Activated B cell treated with CpG ODN at 0.5 μM for 24 hours (primary cell): Measurements from ENCODE around the gene CMTR1. TPM values are rescaled to one million over a fixed set of nuclear protein-coding genes. Genes with fewer than 3 reads are reported as not detected.

Experiments
- ATAC-seq: fragments of 200-7000 bp; cut with Tn5 transposase; one replicate; pipeline ENCODE4 v1.10.0; 2021; ENCODE audit warnings: low read depth, mild to moderate bottlenecking, moderate library complexity
- CTCF ChIA-PET: fragments of 350-600 bp; sonication (Branson Sonifier 250); formaldehyde crosslinking; loops from one replicate; lab custom pipeline; 2021; ENCODE audit warnings: antibody characterized with exemption; lab: Charles Lee
- POLR2A ChIA-PET: fragments of 350-600 bp; sonication (Branson Sonifier 250); formaldehyde crosslinking; loops from one replicate; lab custom pipeline; 2021; ENCODE audit warnings: antibody characterized with exemption; lab: Charles Lee
- DNase-seq: peaks from one replicate; pipeline ENCODE4 v3.0.0; 2022
- H3K27ac Mint-ChIP-seq: one replicate; pipeline ENCODE4 v1.8.0; 2020; ENCODE audit warnings: mixed read lengths
- H3K27me3 Mint-ChIP-seq: one replicate; pipeline ENCODE4 v1.8.0; 2021; ENCODE audit warnings: mixed read lengths
- H3K36me3 Mint-ChIP-seq: one replicate; pipeline ENCODE4 v1.8.0; 2021; ENCODE audit warnings: low read depth, mixed read lengths
- H3K4me1 Mint-ChIP-seq: one replicate; pipeline ENCODE4 v1.8.0; 2021; ENCODE audit warnings: mixed read lengths
- H3K4me3 Mint-ChIP-seq: one replicate; pipeline ENCODE4 v1.8.0; 2020; ENCODE audit warnings: mild to moderate bottlenecking, mixed read lengths
- H3K9me3 Mint-ChIP-seq: one replicate; pipeline ENCODE4 v1.8.0; 2020; ENCODE audit warnings: mixed read lengths
- intact Hi-C: fragments of 100-400 bp; cut with micrococcal nuclease; formaldehyde crosslinking; loops from one replicate; pipeline ENCODE4 v1.15.1; 2024
- total RNA-seq: library from RNA; stranded (reverse); gene quantifications from 2 replicates; pipeline ENCODE4 v1.2.3, GENCODE V29; 2022
- TF ChIP-seq, protein P1 (sequence below): fragments of 200-600 bp; IDR thresholded peaks from one replicate; pipeline ENCODE4 v1.8.0; 2022; ENCODE audit warnings: antibody characterized with exemption, mild to moderate bottlenecking

The CMTR1 gene
- total RNA-seq, 1 donor from 2014 or later: 65.7 TPM

DNA sequence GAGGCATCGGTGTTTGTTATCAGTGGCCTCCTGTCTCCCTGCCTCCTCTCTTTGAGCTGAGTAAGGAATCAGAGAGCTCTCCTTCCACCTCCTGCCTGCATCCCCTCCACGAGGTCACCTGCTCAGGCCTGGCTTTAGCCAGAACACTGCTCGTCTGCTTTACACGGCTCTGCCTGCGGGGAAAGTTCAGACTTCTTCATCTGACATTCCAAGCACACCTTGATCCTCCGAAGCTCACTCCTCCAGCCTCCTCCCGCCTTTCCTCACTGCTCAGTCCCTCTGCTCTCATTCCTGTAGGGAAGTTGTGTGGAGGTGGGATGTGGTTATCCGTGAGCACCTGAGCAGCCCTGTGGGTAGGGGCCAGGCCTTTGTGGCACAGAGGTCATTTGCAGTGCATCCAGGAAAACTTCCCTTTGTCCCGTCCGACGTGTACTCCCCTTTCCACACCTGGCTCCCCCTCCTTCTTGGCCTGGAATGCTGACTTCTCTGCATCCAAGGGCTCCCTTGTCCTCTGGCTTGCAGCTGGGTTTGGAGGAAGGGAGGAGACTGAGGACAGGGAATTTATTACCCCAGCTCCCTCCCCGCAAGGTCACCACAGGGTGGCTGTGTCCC lies 79.5 kb downstream of the CMTR1 start:
- CTCF ChIA-PET: no interaction called here
- TF ChIP-seq, protein P1, sequence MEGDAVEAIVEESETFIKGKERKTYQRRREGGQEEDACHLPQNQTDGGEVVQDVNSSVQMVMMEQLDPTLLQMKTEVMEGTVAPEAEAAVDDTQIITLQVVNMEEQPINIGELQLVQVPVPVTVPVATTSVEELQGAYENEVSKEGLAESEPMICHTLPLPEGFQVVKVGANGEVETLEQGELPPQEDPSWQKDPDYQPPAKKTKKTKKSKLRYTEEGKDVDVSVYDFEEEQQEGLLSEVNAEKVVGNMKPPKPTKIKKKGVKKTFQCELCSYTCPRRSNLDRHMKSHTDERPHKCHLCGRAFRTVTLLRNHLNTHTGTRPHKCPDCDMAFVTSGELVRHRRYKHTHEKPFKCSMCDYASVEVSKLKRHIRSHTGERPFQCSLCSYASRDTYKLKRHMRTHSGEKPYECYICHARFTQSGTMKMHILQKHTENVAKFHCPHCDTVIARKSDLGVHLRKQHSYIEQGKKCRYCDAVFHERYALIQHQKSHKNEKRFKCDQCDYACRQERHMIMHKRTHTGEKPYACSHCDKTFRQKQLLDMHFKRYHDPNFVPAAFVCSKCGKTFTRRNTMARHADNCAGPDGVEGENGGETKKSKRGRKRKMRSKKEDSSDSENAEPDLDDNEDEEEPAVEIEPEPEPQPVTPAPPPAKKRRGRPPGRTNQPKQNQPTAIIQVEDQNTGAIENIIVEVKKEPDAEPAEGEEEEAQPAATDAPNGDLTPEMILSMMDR: no peak
- H3K27ac Mint-ChIP-seq: no peak overlapping the region

DNA sequence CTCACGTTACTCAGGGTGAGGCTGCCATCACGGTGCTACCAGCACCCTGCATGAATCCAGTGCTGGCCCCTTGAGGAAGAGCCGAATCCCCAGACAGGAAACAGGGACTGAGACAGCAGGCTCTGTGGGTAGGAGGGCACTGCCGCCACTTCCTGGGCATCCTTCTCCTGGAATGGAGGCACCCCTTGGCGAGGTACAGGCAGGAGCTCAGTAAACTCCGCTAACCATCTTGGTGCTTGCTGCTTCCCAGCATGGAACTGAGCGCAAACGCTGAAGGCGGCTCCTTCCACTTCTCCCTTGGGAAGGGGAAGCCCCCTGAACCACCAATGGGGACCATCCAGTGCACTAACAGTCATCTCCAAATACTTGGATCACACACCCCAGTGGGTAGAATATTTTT lies 80.1 kb downstream of the CMTR1 start:
- no peaks in the 10 kb centered on the region for H3K36me3 Mint-ChIP-seq
- H3K9me3 Mint-ChIP-seq: no peaks in the 10 kb centered on the region
- no peak for DNase-seq
- ChIA-PET CTCF (no interaction called here), POLR2A (no interaction called here)
- intact Hi-C loops: no loop called here
- H3K27me3 Mint-ChIP-seq: no peaks in the 10 kb centered on the region
- H3K4me3 Mint-ChIP-seq: no peak overlapping the region
- no peak for ATAC-seq
- H3K27ac Mint-ChIP-seq: no peak overlapping the region
- peaks cover 22% of the 10 kb centered on the region for H3K4me1 Mint-ChIP-seq
- TF ChIP-seq, protein P1: no peak

More for the DNA sequence above, 79.5 kb downstream of the CMTR1 start:
- Mint-ChIP-seq H3K36me3 (no peaks in the 10 kb centered on the region), H3K4me3 (no peak overlapping the region), H3K9me3 (no peaks in the 10 kb centered on the region), H3K4me1 (peaks cover 20% of the 10 kb centered on the region), H3K27me3 (no peaks in the 10 kb centered on the region)
- intact Hi-C loops: no loop called here
- ATAC-seq: no peak
- POLR2A ChIA-PET: no interaction called here
- DNase-seq: no peak

DNA sequence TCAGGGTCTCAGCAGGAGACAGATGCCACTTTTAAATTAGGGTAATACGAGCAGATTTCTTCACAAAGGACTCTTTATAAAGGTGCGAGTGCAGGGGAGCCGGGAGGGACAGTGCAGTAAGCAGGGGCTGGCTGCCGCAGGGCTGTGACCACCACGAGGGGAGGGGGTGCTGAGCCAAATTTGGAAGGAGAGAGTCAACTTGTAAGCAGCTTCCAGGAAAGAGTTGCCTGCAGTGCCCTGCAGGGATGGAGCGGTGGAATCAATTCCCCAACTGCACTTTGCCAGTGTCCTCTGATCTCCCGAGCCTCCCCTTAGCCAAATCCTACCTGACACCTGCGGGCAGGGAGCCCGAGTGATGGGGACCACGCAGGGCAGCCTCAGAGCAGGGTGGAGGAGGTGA lies 80.6 kb downstream of the CMTR1 start:
- TF ChIP-seq, protein P1: no peak
- ATAC-seq (no peak), DNase-seq (no peak)
- Mint-ChIP-seq H3K27me3 (no peaks in the 10 kb centered on the region), H3K4me3 (no peak overlapping the region), H3K4me1 (peaks cover 22% of the 10 kb centered on the region), H3K9me3 (no peaks in the 10 kb centered on the region), H3K36me3 (no peaks in the 10 kb centered on the region), H3K27ac (no peak overlapping the region)
- CTCF ChIA-PET: no interaction called here
- intact Hi-C loops: no loop called here
- POLR2A ChIA-PET: no interaction called here

DNA sequence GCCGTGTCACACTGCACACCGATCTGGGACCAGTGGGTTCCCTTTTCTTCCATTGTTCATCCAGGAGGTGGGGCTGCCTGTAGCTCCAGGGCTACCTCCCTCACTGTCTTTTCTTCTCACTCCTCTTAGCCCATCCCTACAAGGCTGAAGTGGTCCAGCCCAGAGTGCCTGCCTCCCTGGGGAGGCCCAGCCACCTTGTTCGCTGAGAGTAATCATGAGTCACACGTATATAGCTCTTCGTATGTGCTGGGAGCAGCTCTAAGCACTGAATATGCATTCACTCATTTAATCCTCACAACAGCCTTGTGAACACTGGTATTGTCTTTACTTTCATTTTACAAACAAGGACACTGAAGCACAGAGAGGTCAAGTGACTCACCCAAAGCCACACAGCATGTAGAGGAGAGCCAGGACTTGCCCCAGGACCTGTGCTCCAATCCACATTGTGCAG lies 81.3 kb downstream of the CMTR1 start:
- DNase-seq (no peak), ATAC-seq (no peak)
- CTCF ChIA-PET: no interaction called here
- H3K4me3 Mint-ChIP-seq: no peak overlapping the region
- peaks cover 22% of the 10 kb centered on the region for H3K4me1 Mint-ChIP-seq
- TF ChIP-seq, protein P1: no peak
- H3K9me3 Mint-ChIP-seq: no peaks in the 10 kb centered on the region
- no peak overlapping the region for H3K27ac Mint-ChIP-seq
- H3K36me3 Mint-ChIP-seq: no peaks in the 10 kb centered on the region
- H3K27me3 Mint-ChIP-seq: no peaks in the 10 kb centered on the region
- POLR2A ChIA-PET: no interaction called here
- intact Hi-C loops: no loop called here

DNA sequence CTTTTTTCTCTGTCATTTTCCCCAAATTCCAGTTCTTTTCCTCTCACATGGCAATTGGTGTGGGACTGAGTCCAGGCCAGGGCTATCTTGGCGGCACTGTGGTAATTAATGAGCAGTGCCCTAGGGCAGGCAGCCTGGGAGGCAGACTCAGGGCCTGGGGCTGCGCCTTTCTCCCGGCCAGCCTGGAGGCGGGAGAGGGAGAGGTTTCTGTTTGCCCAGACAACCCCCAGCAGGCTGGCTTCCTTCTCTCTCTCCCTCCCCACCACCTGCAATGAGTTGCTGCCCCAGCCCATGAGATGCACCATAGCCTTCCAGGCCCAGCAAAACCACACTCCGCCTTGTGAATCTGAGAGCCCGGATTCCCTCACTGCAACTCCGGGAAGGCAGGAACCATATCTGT lies 81.8 kb downstream of the CMTR1 start:
- DNase-seq: no peak
- ChIA-PET CTCF (no interaction called here), POLR2A (no interaction called here)
- H3K4me3 Mint-ChIP-seq: no peak overlapping the region
- no peaks in the 10 kb centered on the region for H3K36me3 Mint-ChIP-seq
- TF ChIP-seq, protein P1: no peak
- no peaks in the 10 kb centered on the region for H3K9me3 Mint-ChIP-seq
- intact Hi-C loops: no loop called here
- no peak for ATAC-seq
- H3K27me3 Mint-ChIP-seq: no peaks in the 10 kb centered on the region
- H3K27ac Mint-ChIP-seq: no peak overlapping the region
- H3K4me1 Mint-ChIP-seq: peaks cover 22% of the 10 kb centered on the region
